A673 (cell line): Measurements from ENCODE around the gene SPATA3.

Experiments
- EZH2 ChIP-seq: fragments of 200-600 bp; sonication (generic); IDR thresholded peaks from 2 replicates; pipeline ENCODE4 v1.6.1; 2017; ENCODE audit warnings: borderline replicate concordance, low read depth, mild to moderate bottlenecking, mixed read lengths, antibody characterized with exemption, low read length; ENCODE audit not compliant: poor library complexity, severe bottlenecking
- TF ChIP-seq, protein P1 (sequence below): fragments of 300-800, 200-600 bp; sonication (generic); conservative IDR thresholded peaks from 2 replicates; pipeline ENCODE4 v1.5.1; 2017; ENCODE audit warnings: low read depth, mild to moderate bottlenecking, antibody characterized with exemption, low read length, moderate library complexity, mixed read lengths

DNA sequence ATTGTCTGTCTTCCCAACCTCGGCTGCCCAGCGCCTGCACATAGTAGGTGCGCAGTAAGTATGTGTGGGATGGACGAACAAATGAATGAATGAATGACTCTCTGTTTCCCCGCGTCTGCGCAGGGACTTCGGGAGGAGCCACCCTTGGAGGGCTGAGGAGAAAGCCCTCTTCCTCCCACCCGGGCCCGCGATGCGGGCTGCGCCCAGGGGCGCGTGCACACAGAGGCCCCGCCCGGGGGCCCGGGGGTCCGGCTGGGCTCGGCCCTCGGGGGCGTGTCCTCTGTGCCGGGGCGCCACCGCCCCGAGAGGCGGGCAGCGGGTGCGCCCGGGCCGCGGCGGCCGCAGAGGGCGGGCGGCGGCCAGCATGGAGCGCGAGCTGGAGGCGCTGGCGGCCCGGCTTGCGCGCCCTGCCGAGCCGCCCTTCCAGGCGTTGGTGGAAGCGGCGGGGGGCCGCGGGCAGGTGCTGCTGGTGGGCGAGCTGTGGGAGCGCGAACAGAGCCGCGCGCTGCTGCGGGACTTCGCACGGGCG is 41.3 kb downstream of the SPATA3 start, which contains the start of gene C2orf72:
- TF ChIP-seq, protein P1, sequence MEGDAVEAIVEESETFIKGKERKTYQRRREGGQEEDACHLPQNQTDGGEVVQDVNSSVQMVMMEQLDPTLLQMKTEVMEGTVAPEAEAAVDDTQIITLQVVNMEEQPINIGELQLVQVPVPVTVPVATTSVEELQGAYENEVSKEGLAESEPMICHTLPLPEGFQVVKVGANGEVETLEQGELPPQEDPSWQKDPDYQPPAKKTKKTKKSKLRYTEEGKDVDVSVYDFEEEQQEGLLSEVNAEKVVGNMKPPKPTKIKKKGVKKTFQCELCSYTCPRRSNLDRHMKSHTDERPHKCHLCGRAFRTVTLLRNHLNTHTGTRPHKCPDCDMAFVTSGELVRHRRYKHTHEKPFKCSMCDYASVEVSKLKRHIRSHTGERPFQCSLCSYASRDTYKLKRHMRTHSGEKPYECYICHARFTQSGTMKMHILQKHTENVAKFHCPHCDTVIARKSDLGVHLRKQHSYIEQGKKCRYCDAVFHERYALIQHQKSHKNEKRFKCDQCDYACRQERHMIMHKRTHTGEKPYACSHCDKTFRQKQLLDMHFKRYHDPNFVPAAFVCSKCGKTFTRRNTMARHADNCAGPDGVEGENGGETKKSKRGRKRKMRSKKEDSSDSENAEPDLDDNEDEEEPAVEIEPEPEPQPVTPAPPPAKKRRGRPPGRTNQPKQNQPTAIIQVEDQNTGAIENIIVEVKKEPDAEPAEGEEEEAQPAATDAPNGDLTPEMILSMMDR: no peak
- no peak for TF ChIP-seq EZH2
